SJSA1 (cell line): ENCODE measurements around the gene RUNX1. TPM values are rescaled to one million over a fixed set of nuclear protein-coding genes. Genes with fewer than 3 reads are reported as not detected.

Experiments
- DNase-seq, 2 experiments: peaks; one replicate each; pipeline ENCODE4 v3.0.0-alpha.2; 2015 to 2020; ENCODE audit warnings: low spot score in 2 of 2, low read depth in 1 of 2
- H3K27ac ChIP-seq: fragments of 250-450 bp; sonication (Bioruptor Pico); 2 replicates; pipeline ENCODE4 v1.5.1; 2020; ENCODE audit warnings: mild to moderate bottlenecking, moderate library complexity
- H3K27me3 ChIP-seq: fragments of 250-450 bp; sonication (Bioruptor Pico); replicated peaks from 2 replicates; pipeline ENCODE4 v1.5.1; 2020; ENCODE audit warnings: mild to moderate bottlenecking, moderate library complexity
- H3K36me3 ChIP-seq: fragments of 250-450 bp; sonication (Bioruptor Pico); 2 replicates; pipeline ENCODE4 v1.5.1; 2020; ENCODE audit warnings: mild to moderate bottlenecking
- H3K4me1 ChIP-seq: fragments of 250-450 bp; sonication (Bioruptor Pico); replicated peaks from 2 replicates; pipeline ENCODE4 v1.6.1; 2021; ENCODE audit warnings: mild to moderate bottlenecking
- H3K4me3 ChIP-seq: fragments of 250-450 bp; sonication (Bioruptor Pico); 2 replicates; pipeline ENCODE4 v1.5.1; 2020; ENCODE audit warnings: mild to moderate bottlenecking
- H3K9me3 ChIP-seq: fragments of 250-450 bp; sonication (Bioruptor Pico); replicated peaks from 2 replicates; pipeline ENCODE4 v1.5.1; 2020; ENCODE audit warnings: mild to moderate bottlenecking
- total RNA-seq: library from RNA; depleted of rRNA; stranded (reverse); fragments of >200 nt; shearing (Covaris generic); gene quantifications from 2 replicates; pipeline ENCODE4 v1.2.3, GENCODE V29; 2014

The RUNX1 gene
- total RNA-seq, 1 experiment from 2014 or later = 18.0 TPM

DNA sequence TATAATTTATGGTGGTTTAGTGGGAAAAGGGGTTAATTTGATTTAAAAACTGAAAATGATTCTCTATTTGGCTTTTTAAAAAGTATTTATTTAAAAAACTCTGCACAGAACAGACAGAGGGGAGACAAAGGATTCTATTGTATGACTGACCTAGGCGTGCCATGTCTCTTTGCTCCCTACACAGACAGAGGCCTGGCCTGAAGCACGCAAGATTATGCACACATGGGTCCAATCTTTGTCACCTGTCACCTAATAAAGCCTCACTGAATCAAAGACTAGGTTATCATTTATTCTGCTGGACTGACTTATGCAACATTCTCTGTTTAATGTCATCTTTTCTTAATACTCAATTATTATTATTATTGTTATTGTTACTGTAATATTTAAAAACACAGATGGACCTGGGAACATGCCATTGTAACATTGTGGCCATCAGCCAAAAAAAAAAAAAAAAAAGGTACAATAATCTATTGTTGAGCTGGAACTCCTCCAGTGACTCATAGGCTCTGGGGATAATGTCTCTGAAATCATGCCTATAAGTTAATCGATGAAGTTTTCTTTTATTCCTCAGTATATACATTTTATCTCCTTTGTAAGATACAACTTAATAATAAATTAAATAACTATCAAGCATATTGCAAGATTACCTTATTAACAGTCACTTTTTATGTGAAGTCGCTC lies 112.1 kb downstream of the RUNX1 start:
- Histone ChIP-seq H3K9me3 (no peaks in the 10 kb centered on the region), H3K27ac (no peak overlapping the region), H3K36me3 (no peaks in the 10 kb centered on the region), H3K4me3 (no peak overlapping the region), H3K27me3 (no peaks in the 10 kb centered on the region), H3K4me1 (peaks cover 61% of the 10 kb centered on the region)
- no peak for DNase-seq

DNA sequence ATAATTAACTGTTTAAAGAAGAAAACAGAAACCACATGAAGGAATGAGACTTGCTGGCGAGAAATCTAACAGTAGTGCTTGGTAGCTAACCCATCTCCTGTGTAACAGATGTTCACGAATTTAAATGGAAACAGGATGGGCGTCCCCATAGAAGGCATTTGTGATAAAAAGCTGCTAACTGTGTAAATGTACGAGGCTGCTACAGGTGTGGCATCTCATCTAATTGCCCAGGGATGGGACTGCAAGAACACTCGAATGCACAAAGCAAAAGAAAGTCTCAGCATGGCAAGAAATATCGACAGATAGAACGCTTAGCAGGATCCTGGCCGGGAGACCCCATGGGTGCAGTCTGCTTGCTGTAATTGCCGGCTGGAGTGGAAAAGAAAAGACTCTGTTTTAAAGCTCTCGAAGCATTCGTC lies 112.7 kb downstream of the RUNX1 start:
- no peaks in the 10 kb centered on the region for H3K27me3 ChIP-seq
- peaks cover 61% of the 10 kb centered on the region for H3K4me1 ChIP-seq
- no peaks in the 10 kb centered on the region for H3K9me3 ChIP-seq
- no peaks in the 10 kb centered on the region for H3K36me3 ChIP-seq
- no peak for DNase-seq
- H3K4me3 ChIP-seq = no peak overlapping the region
- H3K27ac ChIP-seq = no peak overlapping the region

DNA sequence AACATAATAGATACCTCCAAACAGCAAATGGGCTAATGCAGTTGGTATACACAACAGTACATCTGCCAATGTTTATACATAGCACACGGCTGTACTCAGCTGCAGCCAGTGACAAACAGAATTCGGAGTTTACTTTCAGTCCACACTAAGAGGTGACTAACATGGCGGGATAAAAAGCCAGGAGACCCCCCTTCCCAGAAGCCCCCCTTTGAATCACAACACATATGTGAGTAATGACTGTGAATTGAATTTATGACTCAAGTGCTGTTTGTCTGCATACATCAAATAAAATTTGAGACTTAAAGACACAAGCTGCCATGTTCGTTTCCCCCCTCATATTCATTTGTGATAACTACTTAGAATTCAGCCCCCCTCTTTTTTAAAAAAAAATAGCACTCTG lies 113.2 kb downstream of the RUNX1 start:
- Histone ChIP-seq H3K4me1 (peaks cover 63% of the 10 kb centered on the region), H3K36me3 (no peaks in the 10 kb centered on the region), H3K4me3 (no peak overlapping the region), H3K27me3 (no peaks in the 10 kb centered on the region), H3K27ac (no peak overlapping the region), H3K9me3 (no peaks in the 10 kb centered on the region)
- peak in 1 of 2 experiments; percentile 21 for DNase-seq

DNA sequence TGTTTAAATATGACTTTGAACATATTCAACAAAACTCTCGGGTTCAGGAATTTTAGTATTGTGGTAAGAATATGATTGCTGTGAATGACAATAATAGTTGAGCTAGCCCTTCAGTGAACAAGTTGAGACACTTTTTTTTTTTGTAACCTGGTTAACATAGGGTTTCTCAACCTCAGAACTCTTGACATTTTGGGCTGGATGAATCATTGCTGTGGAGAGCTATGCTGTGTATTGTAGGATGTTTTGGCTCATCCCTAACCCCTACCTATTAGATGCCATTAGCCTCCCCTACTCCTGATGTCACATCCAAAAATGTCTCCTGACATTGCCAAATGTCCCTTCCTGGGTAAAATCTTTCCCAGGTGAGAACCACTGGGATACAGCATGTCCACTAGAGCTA lies 113.7 kb downstream of the RUNX1 start:
- no peak for DNase-seq
- H3K4me3 ChIP-seq = no peak overlapping the region
- peaks cover 67% of the 10 kb centered on the region for H3K4me1 ChIP-seq
- no peaks in the 10 kb centered on the region for H3K36me3 ChIP-seq
- no peaks in the 10 kb centered on the region for H3K27me3 ChIP-seq
- H3K9me3 ChIP-seq = no peaks in the 10 kb centered on the region
- H3K27ac ChIP-seq = no peak overlapping the region

DNA sequence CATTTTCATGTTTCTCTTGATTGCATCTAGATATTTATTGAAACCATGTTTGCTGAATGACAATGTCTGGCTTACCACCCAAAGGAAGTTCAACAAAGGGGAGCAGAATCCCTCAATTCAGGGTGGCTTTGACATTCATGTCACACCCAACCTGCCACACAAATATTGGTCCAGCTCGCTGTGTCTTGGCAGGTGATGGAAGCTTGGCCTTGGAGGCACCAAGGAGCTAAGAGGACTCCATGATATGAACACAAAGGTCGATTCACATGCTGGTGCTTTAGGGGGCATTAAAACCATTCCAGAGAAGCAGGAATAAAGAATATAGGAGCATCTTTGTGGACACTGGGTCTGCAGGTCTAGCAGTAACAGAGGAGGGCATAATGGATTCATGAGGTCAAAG lies 114.8 kb downstream of the RUNX1 start:
- Histone ChIP-seq H3K36me3 (no peaks in the 10 kb centered on the region), H3K4me3 (no peak overlapping the region), H3K27ac (no peak overlapping the region), H3K9me3 (no peaks in the 10 kb centered on the region), H3K27me3 (no peaks in the 10 kb centered on the region), H3K4me1 (peaks cover 60% of the 10 kb centered on the region)
- no peak for DNase-seq

DNA sequence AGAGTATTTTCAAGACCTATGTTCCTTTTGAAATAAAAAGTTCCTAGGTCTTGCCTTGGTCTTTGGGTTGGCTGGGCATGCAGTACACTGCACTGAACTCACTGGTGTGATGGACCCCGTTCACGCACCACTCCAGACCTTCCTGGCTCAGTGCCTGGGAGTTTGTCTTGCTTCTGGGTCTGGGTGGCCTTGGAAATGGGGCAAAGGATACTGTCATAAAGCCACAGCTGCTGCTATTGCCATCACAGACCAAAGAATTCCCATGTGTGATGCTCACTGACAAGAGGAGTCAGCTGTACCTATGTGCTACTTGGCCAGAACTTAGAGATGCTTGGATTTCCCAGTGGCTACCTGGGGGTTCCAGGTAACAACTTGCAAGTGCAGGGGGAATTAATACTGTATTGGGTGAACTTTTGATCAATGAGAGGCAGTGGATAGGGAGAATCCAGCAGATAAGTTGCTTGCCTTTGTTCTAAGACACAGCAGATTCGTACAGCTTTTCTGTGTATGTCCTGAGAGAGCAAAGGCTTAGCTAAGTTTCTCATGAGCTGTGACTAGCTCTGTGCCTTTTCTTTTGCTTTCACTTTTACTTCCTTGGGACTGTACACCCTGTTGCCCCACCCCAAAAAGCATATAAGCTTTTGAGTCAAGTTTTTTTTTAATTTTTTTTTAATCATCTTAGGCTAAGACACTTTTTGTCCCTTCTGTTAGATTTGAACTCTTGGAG lies 115.3 kb downstream of the RUNX1 start:
- Histone ChIP-seq H3K4me3 (no peak overlapping the region), H3K36me3 (no peaks in the 10 kb centered on the region), H3K4me1 (peaks cover 54% of the 10 kb centered on the region), H3K9me3 (no peaks in the 10 kb centered on the region), H3K27ac (no peak overlapping the region), H3K27me3 (no peaks in the 10 kb centered on the region)
- no peak for DNase-seq

DNA sequence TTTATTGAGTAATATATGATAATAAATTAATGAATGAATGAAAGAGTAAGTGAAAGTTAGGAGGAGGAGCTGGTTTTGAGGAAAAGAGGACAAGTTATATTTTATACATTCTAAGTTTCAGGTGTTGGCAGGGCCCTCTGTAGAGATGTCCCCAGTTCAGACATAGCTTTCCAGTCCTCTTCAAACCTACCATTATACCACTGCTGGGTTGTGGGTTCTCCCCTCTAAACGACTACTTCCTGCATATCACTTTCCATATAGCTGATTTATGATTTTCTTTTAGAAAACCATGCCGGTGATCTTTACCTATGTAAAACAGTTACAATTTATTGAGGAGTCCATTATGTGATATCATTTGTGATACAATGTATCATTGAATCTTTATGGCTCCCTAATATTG lies 116.9 kb downstream of the RUNX1 start:
- no peak overlapping the region for H3K4me3 ChIP-seq
- DNase-seq = no peak
- no peaks in the 10 kb centered on the region for H3K36me3 ChIP-seq
- no peaks in the 10 kb centered on the region for H3K27me3 ChIP-seq
- H3K9me3 ChIP-seq = no peaks in the 10 kb centered on the region
- H3K27ac ChIP-seq = no peak overlapping the region
- peaks cover 44% of the 10 kb centered on the region for H3K4me1 ChIP-seq

DNA sequence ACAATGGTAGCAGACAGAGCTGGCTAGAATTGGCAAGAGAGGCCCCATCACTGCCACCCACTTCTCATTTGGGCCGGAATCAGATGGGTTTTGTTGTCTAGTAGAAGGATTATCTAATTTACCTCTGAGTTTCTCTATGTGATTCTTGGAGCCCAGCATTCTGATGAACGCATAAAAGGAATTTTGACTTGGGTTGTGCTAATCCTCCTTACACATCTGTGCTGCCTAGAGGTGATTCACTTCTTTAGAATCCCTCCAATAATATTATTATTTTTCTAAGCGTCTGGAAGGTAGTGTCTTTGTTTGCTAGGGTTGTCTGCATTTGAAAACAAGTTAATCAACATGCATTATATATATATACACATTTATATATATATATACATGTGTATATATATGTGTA lies 118.1 kb downstream of the RUNX1 start:
- no peak overlapping the region for H3K27ac ChIP-seq
- DNase-seq = peak in 1 of 2 experiments; percentile 38

DNA sequence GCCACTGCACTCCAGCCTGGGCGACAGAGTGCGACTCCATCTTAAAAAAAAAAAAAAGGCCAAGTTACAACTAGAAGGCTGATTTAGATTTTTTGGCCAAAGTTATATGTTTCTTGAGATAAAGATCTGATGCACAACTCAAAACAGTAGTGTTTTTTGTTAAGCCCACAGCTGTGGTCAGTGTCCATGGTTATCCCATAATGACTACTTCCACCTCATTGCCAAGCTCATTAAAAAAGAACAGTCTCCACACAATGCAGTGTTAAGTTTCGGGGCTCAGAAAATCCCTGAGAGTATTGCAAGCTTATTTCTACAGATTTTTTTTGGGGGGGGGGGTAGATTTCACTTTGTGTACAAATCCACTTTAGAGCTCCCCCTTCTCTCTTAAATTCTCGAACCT lies 120.5 kb downstream of the RUNX1 start:
- Histone ChIP-seq H3K27ac (no peak overlapping the region), H3K4me3 (no peak overlapping the region), H3K4me1 (peaks cover 18% of the 10 kb centered on the region), H3K36me3 (no peaks in the 10 kb centered on the region), H3K9me3 (no peaks in the 10 kb centered on the region), H3K27me3 (no peaks in the 10 kb centered on the region)
- no peak for DNase-seq

More for the DNA sequence above, 118.1 kb downstream of the RUNX1 start:
- no peaks in the 10 kb centered on the region for H3K9me3 ChIP-seq
- H3K4me1 ChIP-seq = peaks cover 32% of the 10 kb centered on the region
- H3K27me3 ChIP-seq = no peaks in the 10 kb centered on the region
- no peak overlapping the region for H3K4me3 ChIP-seq
- H3K36me3 ChIP-seq = no peaks in the 10 kb centered on the region

DNA sequence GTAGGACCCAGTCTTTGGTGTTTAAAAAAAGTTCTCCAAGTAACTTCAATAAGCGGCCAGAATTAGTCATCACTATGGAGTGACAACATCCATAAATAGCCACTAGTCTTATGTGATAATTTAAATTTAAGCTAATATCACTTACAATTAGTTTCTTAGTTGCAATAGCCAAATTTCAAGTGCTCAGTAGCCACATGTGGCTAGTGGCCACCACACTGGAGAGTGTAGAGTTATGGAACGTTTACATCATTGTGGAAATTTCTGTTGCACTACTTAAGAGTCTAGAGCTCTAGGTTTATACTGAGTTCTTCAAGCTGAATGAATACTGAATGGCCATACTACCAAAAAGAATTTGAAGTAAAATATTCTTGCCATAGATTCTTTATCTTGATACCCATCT lies 121.1 kb downstream of the RUNX1 start:
- Histone ChIP-seq H3K9me3 (no peaks in the 10 kb centered on the region), H3K4me1 (peaks cover 12% of the 10 kb centered on the region), H3K36me3 (no peaks in the 10 kb centered on the region), H3K4me3 (no peak overlapping the region), H3K27ac (no peak overlapping the region), H3K27me3 (no peaks in the 10 kb centered on the region)
- DNase-seq = no peak

DNA sequence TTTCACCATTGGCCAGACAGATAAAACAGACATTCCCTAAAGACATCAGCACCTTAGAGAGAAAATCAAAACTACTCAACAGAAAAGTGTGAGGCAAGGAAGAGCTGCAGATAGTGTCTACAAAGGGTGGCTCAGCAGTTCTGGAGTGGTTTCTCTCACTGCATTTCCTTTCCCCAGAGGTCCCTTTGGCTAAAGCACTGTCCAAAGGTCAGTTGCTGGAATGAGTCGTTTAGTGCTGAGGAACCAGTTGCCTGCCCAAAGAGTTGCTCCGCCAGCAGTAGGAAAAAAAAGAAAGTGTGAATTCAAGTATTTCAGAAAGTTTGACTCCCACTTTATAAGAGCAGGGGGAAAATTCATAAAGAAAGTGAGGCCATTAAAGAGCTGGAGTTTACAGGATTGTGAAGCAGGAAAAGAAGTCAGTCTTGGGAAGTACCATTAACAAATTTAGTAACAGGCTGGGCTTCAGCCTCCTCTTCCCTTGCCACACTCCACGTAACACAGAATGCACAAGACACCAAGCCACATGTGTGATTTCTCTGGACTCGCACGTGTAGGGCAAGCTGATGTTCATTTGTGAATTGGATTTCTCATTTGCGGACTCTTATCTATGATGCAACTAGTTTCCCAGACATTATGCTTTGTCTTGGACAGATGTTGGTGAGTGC lies 122.2 kb downstream of the RUNX1 start:
- DNase-seq = no peak
- Histone ChIP-seq H3K4me3 (no peak overlapping the region), H3K9me3 (no peaks in the 10 kb centered on the region)

DNA sequence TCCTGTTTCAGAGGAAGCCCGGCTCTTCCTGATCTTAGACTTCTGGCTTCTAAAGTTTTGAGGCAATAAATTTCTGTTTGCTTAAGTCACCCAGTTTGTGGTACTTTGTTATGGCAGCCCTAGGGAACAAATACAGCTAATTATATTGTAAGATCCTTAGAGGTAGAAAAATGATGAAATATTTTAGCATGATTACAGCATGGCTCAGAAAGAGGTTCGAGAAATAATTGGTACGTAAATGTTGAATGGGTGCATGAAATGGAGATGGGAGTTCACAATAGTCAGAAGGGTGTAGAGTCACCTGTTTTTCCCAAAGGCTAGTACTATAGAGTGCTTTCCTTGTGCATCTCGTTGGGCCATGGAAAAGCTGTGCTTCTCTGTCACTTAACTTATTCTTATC lies 123.5 kb downstream of the RUNX1 start:
- Histone ChIP-seq H3K27ac (no peak overlapping the region), H3K36me3 (no peaks in the 10 kb centered on the region), H3K4me1 (peaks cover 8% of the 10 kb centered on the region), H3K9me3 (no peaks in the 10 kb centered on the region), H3K4me3 (no peak overlapping the region), H3K27me3 (no peaks in the 10 kb centered on the region)
- no peak for DNase-seq

More for the DNA sequence above, 122.2 kb downstream of the RUNX1 start:
- Histone ChIP-seq H3K36me3 (no peaks in the 10 kb centered on the region), H3K27ac (no peak overlapping the region), H3K4me1 (peaks cover 12% of the 10 kb centered on the region), H3K27me3 (no peaks in the 10 kb centered on the region)

DNA sequence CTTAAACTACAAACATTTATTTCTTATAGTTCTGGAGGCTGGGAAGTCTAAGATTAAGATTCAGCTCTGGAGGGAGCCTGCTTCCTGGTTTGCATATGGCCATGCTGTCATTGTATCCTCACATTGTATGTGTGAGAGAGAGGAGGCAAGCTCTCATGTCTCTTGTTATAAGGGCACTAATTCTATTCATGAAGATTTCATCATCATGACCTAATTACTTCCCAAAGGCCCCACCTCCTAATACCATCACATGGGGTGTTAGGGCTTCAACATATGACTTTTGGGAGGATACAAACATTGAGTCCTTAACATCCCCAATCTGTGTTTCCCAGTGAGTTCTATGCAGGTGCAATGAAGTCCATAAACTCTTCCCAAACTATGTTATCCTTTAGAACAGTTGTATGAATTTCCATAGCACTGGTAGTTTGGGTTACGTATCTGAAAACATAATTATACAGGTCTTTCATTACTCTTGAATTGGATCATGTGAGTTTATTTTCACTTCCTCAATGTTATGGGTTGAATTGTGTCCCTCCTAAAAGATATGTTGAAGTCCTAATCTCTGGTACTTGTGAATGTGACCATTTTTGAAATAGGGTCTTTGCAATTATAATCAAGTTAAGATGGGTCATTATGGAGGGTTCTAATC lies 124.2 kb downstream of the RUNX1 start:
- DNase-seq = no peak
- Histone ChIP-seq H3K4me3 (no peak overlapping the region), H3K36me3 (no peaks in the 10 kb centered on the region), H3K27me3 (no peaks in the 10 kb centered on the region), H3K27ac (no peak overlapping the region), H3K9me3 (no peaks in the 10 kb centered on the region), H3K4me1 (peaks cover 5% of the 10 kb centered on the region; the same call in 1 of the 2 replicates)

DNA sequence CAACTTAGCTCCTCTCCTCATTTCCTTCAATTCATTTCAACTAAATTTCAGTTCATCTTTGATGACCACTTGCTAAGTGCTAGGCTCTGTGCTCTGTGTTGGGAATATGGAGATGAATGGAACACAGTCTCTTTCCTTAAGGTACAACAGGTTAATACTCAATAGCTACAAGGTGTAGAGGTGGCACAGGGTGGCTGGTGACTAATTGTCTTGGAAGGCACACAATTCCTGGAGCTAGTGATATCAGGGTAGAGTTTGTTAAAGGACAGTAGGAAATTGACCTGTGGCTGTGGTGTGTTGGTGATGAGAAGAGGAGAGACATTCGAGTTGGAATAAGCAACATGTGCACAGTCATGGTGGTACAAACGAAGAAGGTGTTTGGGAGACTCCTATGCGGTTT lies 124.9 kb downstream of the RUNX1 start:
- H3K36me3 ChIP-seq = no peaks in the 10 kb centered on the region
- peaks cover 5% of the 10 kb centered on the region; the same call in 1 of the 2 replicates for H3K4me1 ChIP-seq
- no peak for DNase-seq
- no peak overlapping the region for H3K27ac ChIP-seq
- no peaks in the 10 kb centered on the region for H3K27me3 ChIP-seq
- H3K9me3 ChIP-seq = no peaks in the 10 kb centered on the region
- H3K4me3 ChIP-seq = no peak overlapping the region
